Measurements from ENCODE around the gene WDR48. TPM values are rescaled to one million over a fixed set of nuclear protein-coding genes. Genes with fewer than 3 reads are reported as not detected.

WDR48 gene
- total RNA-seq, 1 experiment from 2014 or later: 34.1 TPM

- H3K4me1 Mint-ChIP-seq (ENCODE audit: low read depth, unreplicated experiment): no peaks in the 10 kb centered on the region
- H3K27ac Mint-ChIP-seq (ENCODE audit: unreplicated experiment): no peak overlapping the region
- BruUV-seq (replicated peaks): no TSS peak
- H3K36me3 Mint-ChIP-seq (ENCODE audit: insufficient read depth, unreplicated experiment): peaks cover 1% of the 10 kb centered on the region
- intact Hi-C loops (cut with micrococcal nuclease; ENCODE audit: unreplicated experiment): no loop called here
- CTCF ChIA-PET: no interaction called here
- no peaks in the 10 kb centered on the region for H3K27me3 Mint-ChIP-seq (ENCODE audit: unreplicated experiment)
- no peak for TF ChIP-seq CTCF (IDR thresholded peaks at IDR 0.05; ENCODE audit: unreplicated experiment)
- no peak for DNase-seq
- H3K4me3 Mint-ChIP-seq (ENCODE audit: low read depth, unreplicated experiment): no peak overlapping the region
- H3K9me3 Mint-ChIP-seq (ENCODE audit: low read depth, unreplicated experiment): no peaks in the 10 kb centered on the region
Measured at GRCh38 chr3:39088456-39088855, 36.6 kb downstream of the WDR48 start.

- intact Hi-C loops (cut with micrococcal nuclease; ENCODE audit: unreplicated experiment): no loop called here
- H3K4me1 Mint-ChIP-seq (ENCODE audit: low read depth, unreplicated experiment): no peaks in the 10 kb centered on the region
- no TSS peak for BruUV-seq (replicated peaks)
Measured at GRCh38 chr3:39088889-39089288, 37.1 kb downstream of the WDR48 start.

GRCh38 chr3:39090922-39091321 lies 39.1 kb downstream of the WDR48 start:
- Mint-ChIP-seq H3K4me1 (ENCODE audit: low read depth, unreplicated experiment) (no peaks in the 10 kb centered on the region), H3K9me3 (ENCODE audit: low read depth, unreplicated experiment) (no peaks in the 10 kb centered on the region), H3K36me3 (ENCODE audit: insufficient read depth, unreplicated experiment) (no peaks in the 10 kb centered on the region), H3K27ac (ENCODE audit: unreplicated experiment) (no peak overlapping the region), H3K27me3 (ENCODE audit: unreplicated experiment) (no peaks in the 10 kb centered on the region), H3K4me3 (ENCODE audit: low read depth, unreplicated experiment) (no peak overlapping the region)
- BruUV-seq (replicated peaks): no TSS peak
- CTCF ChIA-PET: no interaction called here
- no peak for TF ChIP-seq CTCF (IDR thresholded peaks at IDR 0.05; ENCODE audit: unreplicated experiment)
- intact Hi-C loops (cut with micrococcal nuclease; ENCODE audit: unreplicated experiment): no loop called here
- DNase-seq: no peak

More at GRCh38 chr3:39088889-39089288, 37.1 kb downstream of the WDR48 start:
- CTCF ChIA-PET: no interaction called here
- H3K27ac Mint-ChIP-seq (ENCODE audit: unreplicated experiment): no peak overlapping the region
- no peaks in the 10 kb centered on the region for H3K9me3 Mint-ChIP-seq (ENCODE audit: low read depth, unreplicated experiment)
- H3K4me3 Mint-ChIP-seq (ENCODE audit: low read depth, unreplicated experiment): no peak overlapping the region
- DNase-seq: no peak
- H3K27me3 Mint-ChIP-seq (ENCODE audit: unreplicated experiment): no peaks in the 10 kb centered on the region
- no peaks in the 10 kb centered on the region for H3K36me3 Mint-ChIP-seq (ENCODE audit: insufficient read depth, unreplicated experiment)
- no peak for TF ChIP-seq CTCF (IDR thresholded peaks at IDR 0.05; ENCODE audit: unreplicated experiment)

- intact Hi-C loops (cut with micrococcal nuclease; ENCODE audit: unreplicated experiment): no loop called here
- CTCF ChIA-PET: no interaction called here
- BruUV-seq (replicated peaks): no TSS peak
- peaks cover 17% of the 10 kb centered on the region for H3K4me1 Mint-ChIP-seq (ENCODE audit: low read depth, unreplicated experiment)
- no peaks in the 10 kb centered on the region for H3K27me3 Mint-ChIP-seq (ENCODE audit: unreplicated experiment)
- H3K36me3 Mint-ChIP-seq (ENCODE audit: insufficient read depth, unreplicated experiment): peaks cover 12% of the 10 kb centered on the region
- TF ChIP-seq CTCF (IDR thresholded peaks at IDR 0.05; ENCODE audit: unreplicated experiment): no peak
- H3K4me3 Mint-ChIP-seq (ENCODE audit: low read depth, unreplicated experiment): no peak overlapping the region
- no peak for DNase-seq
- no peak overlapping the region for H3K27ac Mint-ChIP-seq (ENCODE audit: unreplicated experiment)
- no peaks in the 10 kb centered on the region for H3K9me3 Mint-ChIP-seq (ENCODE audit: low read depth, unreplicated experiment)
Measured at GRCh38 chr3:39094851-39095677, 43.2 kb downstream of the WDR48 start.

Data from Calu3 (cell line).